ENCODE measurements around the gene ABHD10. TPM values are rescaled to one million over a fixed set of nuclear protein-coding genes. Genes with fewer than 3 reads are reported as not detected.

ABHD10 gene
- total RNA-seq, 1 experiment from 2014 or later = 30.3 TPM

- POLR2A ChIA-PET = no interaction called here
- peaks cover 13% of the 10 kb centered on the region; the same call in 1 of the 2 replicates for H3K27me3 ChIP-seq (ENCODE audit: control insufficient read depth, insufficient read depth, low read length)
- in situ Hi-C loops (cut with HindIII; ENCODE audit: low pct_unique_long_range_greater_than_20kb, low sequenced_read_pairs) (no loop called here), intact Hi-C loops (cut with micrococcal nuclease; ENCODE audit: unreplicated experiment) (no loop called here)
- no peaks in the 10 kb centered on the region for H3K9me3 ChIP-seq (ENCODE audit: control insufficient read depth, insufficient read depth, low read depth, low read length)
- H3K4me1 ChIP-seq (ENCODE audit: control insufficient read depth, insufficient read depth, low read length) = peaks cover 7% of the 10 kb centered on the region; the same call in 1 of the 2 replicates
- CTCF ChIA-PET = no interaction called here
- no TSS peak for BruUV-seq (replicated peaks)
- H3K4me3 ChIP-seq (ENCODE audit: low read depth in 2 of 2, low read length in 2 of 2) = no peak overlapping the region
- TF ChIP-seq SIN3A (IDR thresholded peaks at IDR 0.05; ENCODE audit: borderline replicate concordance, insufficient read depth, low read depth, low read length) (no peak), REST (IDR thresholded peaks at IDR 0.05; ENCODE audit: insufficient read depth in 1 of 2, low read depth in 2 of 2, low read length in 1 of 2) (no peak), POLR2AphosphoS5 (IDR thresholded peaks at IDR 0.05; ENCODE audit: low read depth, low read length) (no peak), CTCF (IDR thresholded peaks at IDR 0.05) (no peak), TCF7L2 (IDR thresholded peaks at IDR 0.05; ENCODE audit: low read depth, low read length) (no peak)
- peaks cover 12% of the 10 kb centered on the region for H3K36me3 ChIP-seq (ENCODE audit: control insufficient read depth, insufficient read depth, low read length)
- ATAC-seq = no peak
- DNase-seq (ENCODE audit: low read depth, low spot score) = no peak
- H3K27ac ChIP-seq (ENCODE audit: low read length) = no peak overlapping the region
These were observed 3.7 kb upstream of the ABHD10 start for GRCh38 chr3:111975131-111975530.

- Histone ChIP-seq H3K27me3 (ENCODE audit: control insufficient read depth, insufficient read depth, low read length) (peaks cover 13% of the 10 kb centered on the region; the same call in 1 of the 2 replicates), H3K4me3 (ENCODE audit: low read depth in 2 of 2, low read length in 2 of 2) (no peak overlapping the region), H3K4me1 (ENCODE audit: control insufficient read depth, insufficient read depth, low read length) (peaks cover 11% of the 10 kb centered on the region; the same call in 1 of the 2 replicates), H3K27ac (ENCODE audit: low read length) (no peak overlapping the region), H3K9me3 (ENCODE audit: control insufficient read depth, insufficient read depth, low read depth, low read length) (no peaks in the 10 kb centered on the region), H3K36me3 (ENCODE audit: control insufficient read depth, insufficient read depth, low read length) (peaks cover 12% of the 10 kb centered on the region)
- no TSS peak for BruUV-seq (replicated peaks)
- POLR2A ChIA-PET = no interaction called here
- no peak for DNase-seq (ENCODE audit: low read depth, low spot score)
- intact Hi-C loops (cut with micrococcal nuclease; ENCODE audit: unreplicated experiment) = no loop called here
- in situ Hi-C loops (cut with HindIII; ENCODE audit: low pct_unique_long_range_greater_than_20kb, low sequenced_read_pairs) = no loop called here
- TF ChIP-seq CTCF (IDR thresholded peaks at IDR 0.05) (no peak), REST (IDR thresholded peaks at IDR 0.05; ENCODE audit: insufficient read depth in 1 of 2, low read depth in 2 of 2, low read length in 1 of 2) (no peak), POLR2AphosphoS5 (IDR thresholded peaks at IDR 0.05; ENCODE audit: low read depth, low read length) (no peak), TCF7L2 (IDR thresholded peaks at IDR 0.05; ENCODE audit: low read depth, low read length) (no peak)
- ATAC-seq = no peak
- CTCF ChIA-PET = no interaction called here
These were observed 2.6 kb upstream of the ABHD10 start for GRCh38 chr3:111976254-111976653.
